GM18867 (cell line): ENCODE results near the gene SIK2.
"Not testable (repeated sequence)": the region's sequence is repeated elsewhere in the genome, so short reads cannot be mapped to it uniquely, and the experiment has no call there.

Experiments
- ATAC-seq: cut with Tn5 transposase; IDR thresholded peaks from one replicate; pipeline ENCODE4 v1.9.1; 2021; ENCODE audit warnings: mild to moderate bottlenecking, moderate library complexity; ENCODE audit not compliant: unreplicated experiment

SIK2 gene

GRCh38 chr11:111696556-111696955 is 94.3 kb downstream of the SIK2 start:
- ATAC-seq, result no peak

DNA sequence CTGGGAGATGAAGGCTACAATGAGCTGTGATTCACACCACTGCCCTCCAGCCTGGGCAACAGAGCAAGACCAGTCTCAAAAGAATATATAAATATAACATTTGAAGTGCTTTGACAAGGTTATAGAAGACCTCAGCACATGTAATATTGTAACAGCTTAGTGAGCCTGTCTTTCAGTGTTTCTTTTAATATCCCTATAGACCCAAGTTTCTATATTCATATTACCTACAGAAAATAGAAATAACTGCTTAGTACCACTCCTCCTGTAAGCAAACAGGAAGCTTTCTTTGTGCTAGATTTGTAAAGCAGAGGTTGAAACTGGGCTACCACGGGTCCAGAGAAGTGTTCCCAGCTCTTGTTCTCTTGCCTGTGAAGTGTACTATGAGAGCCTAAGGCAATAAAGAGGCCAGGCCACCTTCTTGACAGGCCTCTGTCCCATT is 95.7 kb downstream of the SIK2 start:
- ATAC-seq, result no peak

DNA sequence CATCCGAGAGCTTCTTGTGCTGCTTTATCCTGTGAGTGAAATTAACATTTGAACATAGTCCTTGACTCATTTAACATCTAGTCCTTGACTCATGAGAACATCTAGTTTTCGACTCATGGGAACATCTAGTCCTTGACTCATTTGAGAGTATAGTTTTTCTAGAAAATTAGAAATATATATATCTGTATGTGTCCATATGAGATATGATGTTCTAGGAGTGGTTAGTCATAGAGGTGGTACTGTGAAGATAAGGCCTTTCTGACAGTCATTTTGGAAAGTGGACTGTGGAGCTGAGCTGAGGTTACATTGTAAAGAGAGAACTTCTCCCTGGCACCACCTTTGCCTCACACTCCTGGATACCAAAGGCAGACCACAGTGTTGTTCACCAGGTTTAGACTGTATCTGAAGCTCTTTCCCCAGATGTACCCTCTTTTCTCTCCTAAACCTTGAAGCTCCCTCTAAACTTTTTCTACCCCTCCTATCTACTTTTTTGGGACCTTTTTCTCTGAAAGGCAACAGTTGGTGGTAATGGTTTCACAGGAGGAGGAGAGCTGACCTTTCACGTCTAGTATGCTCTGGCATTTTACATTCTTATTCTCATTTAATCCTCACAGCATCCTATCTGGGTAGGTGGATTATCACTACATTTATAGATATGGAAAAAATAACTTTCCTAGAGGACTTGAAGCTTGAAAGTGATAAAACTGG is 96.8 kb downstream of the SIK2 start:
- no peak for ATAC-seq

- ATAC-seq, result no peak
Measured at GRCh38 chr11:111699579-111700156, 97.4 kb downstream of the SIK2 start.

GRCh38 chr11:111700162-111700561 is 97.9 kb downstream of the SIK2 start:
- no peak for ATAC-seq

DNA sequence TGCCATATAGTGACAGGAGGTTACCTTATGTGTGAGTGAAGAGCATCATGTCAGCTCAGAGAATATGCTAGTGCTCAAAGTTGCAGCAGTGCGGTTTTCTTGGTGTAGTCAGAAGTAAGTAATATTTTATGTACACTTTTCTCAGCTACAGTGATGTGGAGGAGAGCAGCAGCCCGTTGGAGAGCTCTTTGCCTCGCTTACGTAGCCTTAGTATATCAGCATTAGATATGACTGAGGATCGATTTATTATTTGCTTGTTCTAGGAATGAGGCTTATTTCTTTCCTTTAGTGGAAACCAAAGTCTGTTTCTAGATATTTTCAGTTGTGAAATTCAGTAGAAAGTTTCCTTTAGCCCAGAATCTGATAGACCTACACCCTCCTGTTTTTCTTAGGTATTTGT is 100.4 kb downstream of the SIK2 start:
- no peak for ATAC-seq

DNA sequence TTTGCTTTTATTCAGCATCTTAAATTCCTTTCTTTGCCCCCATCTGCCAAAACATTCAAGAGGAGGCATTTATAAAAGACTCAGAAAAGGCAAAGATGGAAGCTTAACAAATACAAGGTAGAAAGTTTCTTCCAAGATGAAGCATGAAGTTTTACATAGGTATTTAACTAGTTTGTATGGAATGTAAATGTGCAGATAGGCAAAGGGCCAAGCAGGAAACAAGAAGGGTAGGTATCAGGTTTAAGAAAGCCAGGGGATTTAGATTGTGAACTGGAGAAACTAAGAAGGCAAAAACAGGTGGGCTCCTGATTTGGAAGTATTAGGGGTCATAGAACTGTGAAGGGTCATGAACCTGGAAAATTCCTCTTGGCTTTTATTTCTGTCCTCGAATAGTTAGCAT is 101.3 kb downstream of the SIK2 start:
- no peak for ATAC-seq

GRCh38 chr11:111707039-111707690 is 104.9 kb downstream of the SIK2 start:
- ATAC-seq, result no peak

- ATAC-seq, result no peak
Measured at GRCh38 chr11:111707691-111708067, 105.4 kb downstream of the SIK2 start.

DNA sequence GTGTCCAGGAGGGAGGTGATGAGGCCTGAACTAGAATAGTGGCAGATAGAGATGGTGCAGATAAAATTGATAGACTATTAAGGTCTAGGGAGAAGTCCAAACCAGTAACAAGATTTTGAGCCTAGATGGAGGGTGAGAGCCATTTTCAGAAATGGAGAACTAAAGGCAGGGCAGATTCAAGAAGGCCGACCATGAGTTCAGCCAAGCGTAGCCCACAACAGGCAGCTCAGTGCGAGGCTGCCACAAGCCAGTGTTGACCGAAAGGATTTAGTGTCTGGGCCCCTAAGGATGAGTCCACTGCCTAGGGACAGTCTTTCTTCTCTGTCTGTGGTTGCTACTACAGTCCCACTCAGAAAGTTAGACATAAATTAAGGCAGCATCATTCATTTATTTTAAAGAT is 112.3 kb downstream of the SIK2 start:
- ATAC-seq, result no peak

DNA sequence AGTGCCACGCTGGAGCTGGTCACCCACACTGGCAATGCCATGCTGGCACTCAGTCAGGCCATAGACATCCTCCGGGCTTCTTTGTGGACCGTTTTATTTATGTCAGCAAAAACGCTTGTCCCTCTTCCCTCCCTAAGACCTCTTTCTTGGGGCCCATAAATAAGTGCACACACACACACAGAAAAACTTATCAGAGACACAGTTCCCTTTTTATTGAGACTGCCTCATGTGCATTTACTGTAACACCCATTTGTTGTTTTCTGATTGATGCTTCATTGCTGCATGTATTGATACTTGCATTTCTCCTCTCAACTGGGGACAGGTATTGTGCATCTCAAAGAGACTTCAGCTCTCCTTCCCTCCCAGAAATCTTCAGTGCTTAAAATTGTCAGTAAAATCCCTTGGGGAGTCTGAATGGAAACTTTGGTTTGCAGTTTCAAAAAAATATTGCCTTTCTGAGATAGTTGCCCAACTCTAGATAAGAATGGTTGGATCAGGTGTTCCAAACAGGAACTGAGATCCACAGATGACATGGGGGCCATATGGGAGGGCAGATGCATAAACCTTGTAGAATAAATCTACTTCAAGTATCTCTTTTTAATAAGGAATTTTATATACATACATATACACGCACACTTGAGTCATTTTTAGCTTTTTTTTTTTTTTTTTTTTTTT is 113.0 kb downstream of the SIK2 start:
- ATAC-seq, result no peak

DNA sequence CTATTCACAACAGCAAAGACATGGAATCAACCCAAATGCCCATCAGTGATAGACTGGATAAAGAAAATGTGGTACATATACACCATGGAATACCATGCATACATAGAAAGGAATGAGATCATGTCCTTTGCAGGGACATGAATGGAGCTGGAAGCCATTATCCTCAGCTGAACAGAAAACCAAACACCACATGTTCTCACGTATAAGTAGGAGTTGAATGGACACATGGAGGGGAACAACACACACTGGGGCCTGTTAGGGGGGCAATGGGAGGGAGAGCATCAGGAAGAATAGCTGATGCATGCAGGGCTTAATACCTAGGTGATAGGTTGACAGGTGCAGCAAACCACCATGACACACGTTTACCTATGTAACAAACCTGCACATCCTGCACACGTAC is 115.4 kb downstream of the SIK2 start:
- ATAC-seq, result not testable (repeated sequence)

GRCh38 chr11:111718436-111718835 is 116.2 kb downstream of the SIK2 start:
- ATAC-seq, result no peak

GRCh38 chr11:111718859-111719258 is 116.6 kb downstream of the SIK2 start:
- ATAC-seq, result no peak

DNA sequence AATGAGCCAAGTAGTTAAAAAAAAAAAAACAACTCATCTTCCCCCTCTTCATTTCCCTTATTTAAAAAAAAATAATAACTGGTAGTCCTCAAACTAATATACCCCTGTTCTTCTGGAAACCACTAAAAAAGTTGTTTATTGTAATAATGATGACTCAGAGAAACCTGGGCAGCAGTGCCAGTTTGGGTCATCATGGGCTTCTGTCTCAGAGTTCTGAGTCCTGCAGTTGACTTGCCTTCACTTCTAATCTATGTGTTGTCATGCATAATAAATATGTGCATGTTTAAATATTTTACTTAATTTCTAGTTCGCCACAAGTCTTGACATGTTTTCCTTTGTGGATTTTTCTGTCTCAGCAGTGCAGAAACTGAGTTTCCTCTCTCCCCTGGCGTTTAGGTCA is 117.1 kb downstream of the SIK2 start:
- no peak for ATAC-seq

DNA sequence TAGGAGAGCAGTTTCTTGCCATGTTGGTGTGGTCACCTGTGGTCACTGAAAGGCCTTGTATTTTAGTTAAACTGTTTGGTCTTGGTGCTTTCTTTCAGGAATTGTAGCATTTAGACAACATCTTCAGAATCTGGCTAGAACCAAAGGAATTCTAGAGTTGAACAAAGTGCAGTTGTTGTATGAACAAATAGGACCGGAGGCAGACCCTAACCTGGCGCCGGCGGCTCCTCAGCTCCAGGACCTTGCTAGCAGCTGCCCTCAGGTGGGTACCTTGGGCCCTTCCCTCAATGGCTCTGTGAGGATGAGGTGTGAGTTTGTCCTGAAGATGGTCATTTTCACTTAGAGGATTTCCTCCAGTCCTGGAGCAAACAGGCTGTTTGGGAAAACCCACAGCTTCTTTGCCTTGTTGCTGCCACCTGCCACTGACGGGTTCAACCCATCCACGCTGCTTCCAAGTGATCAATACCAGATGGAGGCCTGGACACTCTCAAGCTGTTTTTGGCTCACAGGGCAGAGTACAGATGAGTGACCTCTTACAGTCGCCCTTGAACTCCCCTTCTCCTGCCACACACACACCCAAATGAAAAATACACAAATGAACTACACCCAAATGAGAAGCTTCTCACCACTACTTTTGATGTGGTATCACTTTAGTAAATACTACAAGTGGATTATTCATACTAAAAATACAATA is 118.7 kb downstream of the SIK2 start:
- no peak for ATAC-seq

- ATAC-seq, result no peak
Measured at GRCh38 chr11:111722501-111722900, 120.3 kb downstream of the SIK2 start.

GRCh38 chr11:111723595-111723994 is 121.3 kb downstream of the SIK2 start:
- ATAC-seq, result no peak

GRCh38 chr11:111724615-111725129 is 122.4 kb downstream of the SIK2 start:
- no peak for ATAC-seq

DNA sequence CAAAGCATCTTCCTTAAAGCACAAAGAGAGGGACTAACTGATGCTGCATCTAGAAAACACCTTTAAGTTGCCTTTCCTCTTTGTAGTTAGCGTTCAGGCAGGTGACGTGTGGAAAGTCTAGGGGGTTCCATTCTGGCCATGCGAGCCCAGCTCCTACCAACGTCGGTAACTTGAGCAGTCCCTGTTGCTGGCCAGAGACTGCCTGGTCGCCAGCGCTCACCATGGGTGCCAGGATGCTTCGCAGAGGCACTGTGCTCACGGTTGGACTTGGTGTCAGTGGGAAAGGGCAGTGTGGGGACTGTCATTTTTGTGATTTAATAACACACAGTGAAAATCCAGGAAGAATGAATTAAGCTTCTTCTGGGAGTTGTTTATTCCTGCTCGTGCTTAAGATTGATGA is 123.4 kb downstream of the SIK2 start:
- no peak for ATAC-seq

DNA sequence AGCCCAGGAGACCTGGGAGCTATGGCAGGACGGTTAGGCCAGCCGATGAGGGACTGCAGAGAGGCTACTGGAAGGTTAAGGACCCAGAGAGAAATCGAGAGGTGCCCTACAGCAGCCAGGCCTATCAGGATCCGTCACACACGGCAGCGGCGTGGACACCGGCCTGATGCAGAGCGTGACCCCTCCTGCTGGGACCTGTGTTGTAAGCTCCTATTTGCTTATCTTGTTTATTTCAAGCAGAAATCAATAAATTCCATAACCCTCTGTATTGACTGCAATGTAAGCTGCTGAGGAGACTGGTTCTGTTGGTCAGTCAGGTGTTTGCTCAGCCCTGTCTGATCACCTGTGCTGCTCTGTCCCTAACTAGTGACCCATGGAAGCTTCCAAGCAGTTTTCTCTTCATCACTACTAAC is 124.1 kb downstream of the SIK2 start:
- ATAC-seq, result no peak
